Measurements from ENCODE around the gene FILIP1L.

DNA sequence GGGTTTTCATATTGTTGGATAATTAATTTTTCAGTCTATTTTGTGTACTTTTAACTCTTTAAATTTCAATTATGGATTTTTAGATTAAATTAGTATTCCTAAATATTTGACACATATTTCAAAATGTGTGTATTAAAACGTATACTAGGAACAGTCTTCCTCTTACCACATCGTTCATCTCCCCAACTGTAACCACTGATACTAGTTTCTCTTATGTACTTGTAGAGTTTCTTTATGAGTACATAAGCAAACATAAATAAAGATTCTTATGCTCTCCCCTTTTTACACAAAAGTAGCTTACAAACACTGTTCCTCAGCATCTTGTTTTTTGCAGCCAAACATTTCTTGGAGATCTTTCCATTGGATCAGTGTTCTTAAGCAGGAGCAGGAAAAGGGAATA is 250.7 kb downstream of the FILIP1L start:
- TF ChIP-seq, protein P1, sequence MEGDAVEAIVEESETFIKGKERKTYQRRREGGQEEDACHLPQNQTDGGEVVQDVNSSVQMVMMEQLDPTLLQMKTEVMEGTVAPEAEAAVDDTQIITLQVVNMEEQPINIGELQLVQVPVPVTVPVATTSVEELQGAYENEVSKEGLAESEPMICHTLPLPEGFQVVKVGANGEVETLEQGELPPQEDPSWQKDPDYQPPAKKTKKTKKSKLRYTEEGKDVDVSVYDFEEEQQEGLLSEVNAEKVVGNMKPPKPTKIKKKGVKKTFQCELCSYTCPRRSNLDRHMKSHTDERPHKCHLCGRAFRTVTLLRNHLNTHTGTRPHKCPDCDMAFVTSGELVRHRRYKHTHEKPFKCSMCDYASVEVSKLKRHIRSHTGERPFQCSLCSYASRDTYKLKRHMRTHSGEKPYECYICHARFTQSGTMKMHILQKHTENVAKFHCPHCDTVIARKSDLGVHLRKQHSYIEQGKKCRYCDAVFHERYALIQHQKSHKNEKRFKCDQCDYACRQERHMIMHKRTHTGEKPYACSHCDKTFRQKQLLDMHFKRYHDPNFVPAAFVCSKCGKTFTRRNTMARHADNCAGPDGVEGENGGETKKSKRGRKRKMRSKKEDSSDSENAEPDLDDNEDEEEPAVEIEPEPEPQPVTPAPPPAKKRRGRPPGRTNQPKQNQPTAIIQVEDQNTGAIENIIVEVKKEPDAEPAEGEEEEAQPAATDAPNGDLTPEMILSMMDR (IDR thresholded peaks at IDR 0.05), result no peak
- TF ChIP-seq POLR2A (IDR thresholded peaks at IDR 0.05), result no peak

Data from heart left ventricle (tissue), 13 donors.